HL-60 (cell line): ENCODE data around the gene ITGB5.

Experiments
- CTCF ChIP-seq: IDR thresholded peaks from one replicate; pipeline ENCODE4 v1.5.1; 2011; ENCODE audit warnings: low read length, control low read depth, inconsistent platforms; ENCODE audit not compliant: insufficient read depth
- GABPA ChIP-seq: IDR thresholded peaks from 2 replicates; pipeline ENCODE4 v1.6.1; 2012; ENCODE audit warnings: low read depth
- POLR2AphosphoS5 ChIP-seq: IDR thresholded peaks from 2 replicates; pipeline ENCODE4 v1.6.1; 2012; ENCODE audit warnings: low read depth
- REST ChIP-seq: IDR thresholded peaks from 2 replicates; pipeline ENCODE4 v1.6.1; 2012; ENCODE audit warnings: low read depth; ENCODE audit not compliant: insufficient replicate concordance
- SPI1 ChIP-seq: IDR thresholded peaks from 2 replicates; pipeline ENCODE4 v1.6.1; 2012; ENCODE audit warnings: low read depth, mild to moderate bottlenecking, borderline replicate concordance

GRCh38 chr3:124873226-124873625, 13.9 kb downstream of the ITGB5 start:
- TF ChIP-seq CTCF (no peak), POLR2AphosphoS5 (no peak), REST (no peak), SPI1 (no peak), GABPA (no peak)
